ENCODE results near the gene PMS2. TPM values are rescaled to one million over a fixed set of nuclear protein-coding genes. Genes with fewer than 3 reads are reported as not detected.

Gene PMS2
- total and polyA plus RNA-seq, 4 donors, result 1.9 to 7.2 (median 4.9) TPM

DNA sequence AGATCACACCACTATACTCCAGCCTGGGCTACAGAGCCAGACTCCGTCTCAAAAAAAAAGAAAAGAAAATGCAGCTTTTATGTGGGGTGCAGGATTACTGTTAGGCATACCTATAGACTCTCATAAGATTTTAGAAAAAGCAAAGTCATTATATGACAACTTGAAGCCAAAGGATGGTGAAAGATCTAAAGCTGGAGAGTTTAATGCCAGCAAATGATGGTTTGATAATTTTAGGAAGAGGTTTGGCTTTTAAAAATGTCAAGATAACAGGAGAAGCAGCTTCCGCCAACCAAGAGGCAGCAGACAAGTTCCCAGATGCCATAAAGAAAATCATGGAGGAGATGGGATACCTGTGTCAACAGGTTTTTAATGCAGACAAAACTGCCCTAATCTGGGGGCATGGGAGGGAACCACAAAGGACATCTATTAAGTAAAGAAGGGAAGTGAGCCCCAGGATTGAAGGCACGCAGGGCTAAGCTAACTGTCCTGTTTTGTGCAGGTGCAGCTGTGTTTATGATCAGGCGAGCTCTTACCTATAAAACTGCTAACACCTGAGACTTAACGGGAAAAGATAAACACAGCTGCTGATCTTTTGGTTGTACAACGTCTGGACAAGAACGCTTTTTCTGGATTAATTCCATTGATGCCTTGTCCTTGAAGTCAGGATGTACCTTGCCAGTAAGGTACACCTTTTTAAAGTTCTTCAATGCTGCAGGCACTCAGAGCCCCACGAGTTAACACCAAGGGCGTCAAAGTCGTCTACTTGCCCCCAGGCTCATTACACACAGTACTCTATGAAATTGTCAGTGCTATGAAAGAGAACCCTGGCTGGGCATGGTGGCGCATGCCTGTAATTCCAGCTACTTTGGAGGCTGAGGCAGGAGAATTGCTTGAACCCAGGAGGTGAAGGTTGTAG is 11.8 kb upstream of the PMS2 start (continued):
- TF ChIP-seq, protein P1, sequence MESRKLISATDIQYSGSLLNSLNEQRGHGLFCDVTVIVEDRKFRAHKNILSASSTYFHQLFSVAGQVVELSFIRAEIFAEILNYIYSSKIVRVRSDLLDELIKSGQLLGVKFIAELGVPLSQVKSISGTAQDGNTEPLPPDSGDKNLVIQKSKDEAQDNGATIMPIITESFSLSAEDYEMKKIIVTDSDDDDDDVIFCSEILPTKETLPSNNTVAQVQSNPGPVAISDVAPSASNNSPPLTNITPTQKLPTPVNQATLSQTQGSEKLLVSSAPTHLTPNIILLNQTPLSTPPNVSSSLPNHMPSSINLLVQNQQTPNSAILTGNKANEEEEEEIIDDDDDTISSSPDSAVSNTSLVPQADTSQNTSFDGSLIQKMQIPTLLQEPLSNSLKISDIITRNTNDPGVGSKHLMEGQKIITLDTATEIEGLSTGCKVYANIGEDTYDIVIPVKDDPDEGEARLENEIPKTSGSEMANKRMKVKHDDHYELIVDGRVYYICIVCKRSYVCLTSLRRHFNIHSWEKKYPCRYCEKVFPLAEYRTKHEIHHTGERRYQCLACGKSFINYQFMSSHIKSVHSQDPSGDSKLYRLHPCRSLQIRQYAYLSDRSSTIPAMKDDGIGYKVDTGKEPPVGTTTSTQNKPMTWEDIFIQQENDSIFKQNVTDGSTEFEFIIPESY (IDR thresholded peaks at IDR 0.05), result no peak
- TF ChIP-seq SP1 (IDR thresholded peaks at IDR 0.05) (no peak), RAD21 (IDR thresholded peaks at IDR 0.05) (no peak)

DNA sequence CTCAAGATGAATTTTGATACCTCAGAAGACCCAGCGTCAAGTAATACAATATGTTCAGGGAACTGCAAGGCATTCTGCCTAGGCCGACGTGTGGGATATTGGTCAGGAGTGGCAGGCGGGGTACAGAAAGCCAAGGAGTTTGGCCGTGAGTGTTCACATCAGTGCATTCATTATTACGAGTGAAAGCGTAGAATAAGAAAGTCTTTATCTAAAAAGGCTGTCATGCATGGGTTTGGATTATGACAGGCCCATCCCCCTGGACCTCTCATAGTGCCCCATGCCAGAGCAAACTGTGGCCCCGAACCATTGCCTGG is 7.8 kb upstream of the PMS2 start:
- DNase-seq (ENCODE audit: low spot score), result no peak
- Histone ChIP-seq H3K27me3 (ENCODE audit: control insufficient read depth in 4 of 4, insufficient read depth in 4 of 4, low read length in 3 of 4) (no peaks in the 10 kb centered on the region), H3K9me3 (ENCODE audit: control insufficient read depth in 4 of 4, low read length in 3 of 4) (no peaks in the 10 kb centered on the region), H3K27ac (ENCODE audit: low read depth in 1 of 2, low read length in 2 of 2) (no peak overlapping the region), H3K36me3 (ENCODE audit: control insufficient read depth in 4 of 4, insufficient read depth in 3 of 4, low read depth in 1 of 4, low read length in 3 of 4) (peaks cover 8 to 52% (median 37%) of the 10 kb centered on the region in 4 donors), H3K9ac (ENCODE audit: low read depth in 1 of 2, low read length in 2 of 2) (no peak overlapping the region), H3K4me1 (ENCODE audit: control insufficient read depth in 4 of 4, insufficient read depth in 4 of 4, low read length in 3 of 4) (peaks cover 0 to 32% (median 26%) of the 10 kb centered on the region in 4 donors), H3K4me3 (ENCODE audit: low read depth in 1 of 3, low read length in 3 of 3) (no peak overlapping the region)
- TF ChIP-seq FOXA1 (IDR thresholded peaks at IDR 0.05) (no peak), SP1 (IDR thresholded peaks at IDR 0.05) (no peak), HNF4G (IDR thresholded peaks at IDR 0.05) (no peak), JUND (IDR thresholded peaks at IDR 0.05) (no peak), EGR1 (IDR thresholded peaks at IDR 0.05; ENCODE audit: low read depth in 2 of 2) (no peak), GABPA (IDR thresholded peaks at IDR 0.05 in 1 of 2, conservative IDR thresholded peaks at IDR 0.05 in 1 of 2) (no peak), RXRA (IDR thresholded peaks at IDR 0.05) (no peak), FOXA2 (IDR thresholded peaks at IDR 0.05) (no peak), NR2F2 (IDR thresholded peaks at IDR 0.05) (no peak), RAD21 (IDR thresholded peaks at IDR 0.05) (no peak), YY1 (IDR thresholded peaks at IDR 0.05) (no peak), HNF4A (conservative IDR thresholded peaks at IDR 0.05) (no peak)
- TF ChIP-seq, protein P2, sequence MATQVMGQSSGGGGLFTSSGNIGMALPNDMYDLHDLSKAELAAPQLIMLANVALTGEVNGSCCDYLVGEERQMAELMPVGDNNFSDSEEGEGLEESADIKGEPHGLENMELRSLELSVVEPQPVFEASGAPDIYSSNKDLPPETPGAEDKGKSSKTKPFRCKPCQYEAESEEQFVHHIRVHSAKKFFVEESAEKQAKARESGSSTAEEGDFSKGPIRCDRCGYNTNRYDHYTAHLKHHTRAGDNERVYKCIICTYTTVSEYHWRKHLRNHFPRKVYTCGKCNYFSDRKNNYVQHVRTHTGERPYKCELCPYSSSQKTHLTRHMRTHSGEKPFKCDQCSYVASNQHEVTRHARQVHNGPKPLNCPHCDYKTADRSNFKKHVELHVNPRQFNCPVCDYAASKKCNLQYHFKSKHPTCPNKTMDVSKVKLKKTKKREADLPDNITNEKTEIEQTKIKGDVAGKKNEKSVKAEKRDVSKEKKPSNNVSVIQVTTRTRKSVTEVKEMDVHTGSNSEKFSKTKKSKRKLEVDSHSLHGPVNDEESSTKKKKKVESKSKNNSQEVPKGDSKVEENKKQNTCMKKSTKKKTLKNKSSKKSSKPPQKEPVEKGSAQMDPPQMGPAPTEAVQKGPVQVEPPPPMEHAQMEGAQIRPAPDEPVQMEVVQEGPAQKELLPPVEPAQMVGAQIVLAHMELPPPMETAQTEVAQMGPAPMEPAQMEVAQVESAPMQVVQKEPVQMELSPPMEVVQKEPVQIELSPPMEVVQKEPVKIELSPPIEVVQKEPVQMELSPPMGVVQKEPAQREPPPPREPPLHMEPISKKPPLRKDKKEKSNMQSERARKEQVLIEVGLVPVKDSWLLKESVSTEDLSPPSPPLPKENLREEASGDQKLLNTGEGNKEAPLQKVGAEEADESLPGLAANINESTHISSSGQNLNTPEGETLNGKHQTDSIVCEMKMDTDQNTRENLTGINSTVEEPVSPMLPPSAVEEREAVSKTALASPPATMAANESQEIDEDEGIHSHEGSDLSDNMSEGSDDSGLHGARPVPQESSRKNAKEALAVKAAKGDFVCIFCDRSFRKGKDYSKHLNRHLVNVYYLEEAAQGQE (IDR thresholded peaks at IDR 0.05), result no peak
- TF ChIP-seq, protein P3, sequence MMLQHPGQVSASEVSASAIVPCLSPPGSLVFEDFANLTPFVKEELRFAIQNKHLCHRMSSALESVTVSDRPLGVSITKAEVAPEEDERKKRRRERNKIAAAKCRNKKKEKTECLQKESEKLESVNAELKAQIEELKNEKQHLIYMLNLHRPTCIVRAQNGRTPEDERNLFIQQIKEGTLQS (IDR thresholded peaks at IDR 0.05), result no peak
- TF ChIP-seq, protein P1 (IDR thresholded peaks at IDR 0.05), result no peak
- TF ChIP-seq, protein P4, sequence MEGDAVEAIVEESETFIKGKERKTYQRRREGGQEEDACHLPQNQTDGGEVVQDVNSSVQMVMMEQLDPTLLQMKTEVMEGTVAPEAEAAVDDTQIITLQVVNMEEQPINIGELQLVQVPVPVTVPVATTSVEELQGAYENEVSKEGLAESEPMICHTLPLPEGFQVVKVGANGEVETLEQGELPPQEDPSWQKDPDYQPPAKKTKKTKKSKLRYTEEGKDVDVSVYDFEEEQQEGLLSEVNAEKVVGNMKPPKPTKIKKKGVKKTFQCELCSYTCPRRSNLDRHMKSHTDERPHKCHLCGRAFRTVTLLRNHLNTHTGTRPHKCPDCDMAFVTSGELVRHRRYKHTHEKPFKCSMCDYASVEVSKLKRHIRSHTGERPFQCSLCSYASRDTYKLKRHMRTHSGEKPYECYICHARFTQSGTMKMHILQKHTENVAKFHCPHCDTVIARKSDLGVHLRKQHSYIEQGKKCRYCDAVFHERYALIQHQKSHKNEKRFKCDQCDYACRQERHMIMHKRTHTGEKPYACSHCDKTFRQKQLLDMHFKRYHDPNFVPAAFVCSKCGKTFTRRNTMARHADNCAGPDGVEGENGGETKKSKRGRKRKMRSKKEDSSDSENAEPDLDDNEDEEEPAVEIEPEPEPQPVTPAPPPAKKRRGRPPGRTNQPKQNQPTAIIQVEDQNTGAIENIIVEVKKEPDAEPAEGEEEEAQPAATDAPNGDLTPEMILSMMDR (IDR thresholded peaks at IDR 0.05; ENCODE audit: low read depth, low read length, missing input control), result no peak
- TF ChIP-seq, protein P5, sequence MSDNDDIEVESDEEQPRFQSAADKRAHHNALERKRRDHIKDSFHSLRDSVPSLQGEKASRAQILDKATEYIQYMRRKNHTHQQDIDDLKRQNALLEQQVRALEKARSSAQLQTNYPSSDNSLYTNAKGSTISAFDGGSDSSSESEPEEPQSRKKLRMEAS (IDR thresholded peaks at IDR 0.05), result no peak
- 98% methylated on average over 8 of the region's 8 CpGs for WGBS
